Loucy (cell line): Measurements from ENCODE around the gene CRADD.

Experiments
- CTCF ChIP-seq: fragments of 200-600 bp; sonication (generic); conservative IDR thresholded peaks from 2 replicates; pipeline ENCODE4 v1.5.1; 2014; ENCODE audit warnings: mild to moderate bottlenecking, antibody characterized with exemption, low read length
- EZH2phosphoT487 ChIP-seq: fragments of 200-600 bp; IDR thresholded peaks from 2 replicates; pipeline ENCODE4 v1.6.1; 2018; ENCODE audit warnings: antibody characterized with exemption, mild to moderate bottlenecking, moderate library complexity, borderline replicate concordance

- TF ChIP-seq CTCF: no peak
- TF ChIP-seq EZH2phosphoT487: no peak
Observed at GRCh38 chr12:93807354-93807753, 130.2 kb downstream of the CRADD start.
